ENCODE results near the gene DSC1. TPM values are rescaled to one million over a fixed set of nuclear protein-coding genes. Genes with fewer than 3 reads are reported as not detected.

DSC1 gene
- total RNA-seq, 8 experiments from 2014 or later = 0.05 to 1.3 (median 0.90) TPM; not detected in 2

GRCh38 chr18:31116853-31117595, 45.6 kb downstream of the DSC1 start:
- Histone ChIP-seq H3K27ac (no peak overlapping the region), H3K4me1 (replicated peaks in 1 of 2) (no peaks in the 10 kb centered on the region), H3K4me3 (no peak overlapping the region)
- no peak for ATAC-seq (replicated peaks in 6 of 8)
- 0 to 89% (median 71%) methylated on average over 1 to 2 of the region's 2 CpGs for WGBS, 10 experiments
- in situ Hi-C loops (cut with MboI; ENCODE audit: low pct_unique_long_range_greater_than_20kb in 2 of 9, low sequenced_read_pairs in 9 of 9, unreplicated experiment in 9 of 9) = no loop called here

- in situ Hi-C loops (cut with MboI; ENCODE audit: low pct_unique_long_range_greater_than_20kb in 2 of 9, low sequenced_read_pairs in 9 of 9, unreplicated experiment in 9 of 9) = no loop called here
- Histone ChIP-seq H3K27ac (no peak overlapping the region), H3K4me1 (replicated peaks in 1 of 2) (no peaks in the 10 kb centered on the region), H3K4me3 (no peak overlapping the region)
- no peak for ATAC-seq (replicated peaks in 6 of 8)
- 0 to 93% (median 74%) methylated on average over 1 to 2 of the region's 2 CpGs; no CpG with 5 or more reads in 1 of the 10 experiments for WGBS, 10 experiments
Observed at GRCh38 chr18:31112804-31113203, 49.9 kb downstream of the DSC1 start.

GRCh38 chr18:31105733-31106132, 56.9 kb downstream of the DSC1 start:
- in situ Hi-C loops (cut with MboI; ENCODE audit: low pct_unique_long_range_greater_than_20kb in 2 of 9, low sequenced_read_pairs in 9 of 9, unreplicated experiment in 9 of 9) = no loop called here
- Histone ChIP-seq H3K4me1 (replicated peaks in 1 of 2) (peaks cover 0 to 3% of the 10 kb centered on the region in 2 donors), H3K4me3 (no peak overlapping the region), H3K27ac (no peak overlapping the region)
- ATAC-seq (replicated peaks in 6 of 8) = no peak
- 0 to 94% (median 82%) methylated on average over 1 to 2 of the region's 3 CpGs; no CpG with 5 or more reads in 4 of the 10 experiments for WGBS, 10 experiments

GRCh38 chr18:31104444-31104843, 58.2 kb downstream of the DSC1 start:
- 0 to 100% (median 54%) methylated on average over 1 to 3 of the region's 3 CpGs; no CpG with 5 or more reads in 4 of the 10 experiments for WGBS, 10 experiments
- in situ Hi-C loops (cut with MboI; ENCODE audit: low pct_unique_long_range_greater_than_20kb in 2 of 9, low sequenced_read_pairs in 9 of 9, unreplicated experiment in 9 of 9) = no loop called here
- ATAC-seq (replicated peaks in 6 of 8) = no peak
- peaks cover 6% of the 10 kb centered on the region in 2 donors for H3K4me1 ChIP-seq (replicated peaks in 1 of 2)
- no peak overlapping the region for H3K27ac ChIP-seq
- no peak overlapping the region for H3K4me3 ChIP-seq

GRCh38 chr18:31103423-31103822, 59.2 kb downstream of the DSC1 start:
- Histone ChIP-seq H3K4me3 (no peak overlapping the region), H3K27ac (no peak overlapping the region), H3K4me1 (replicated peaks in 1 of 2) (peaks cover 6% of the 10 kb centered on the region in 2 donors)
- no peak for ATAC-seq (replicated peaks in 6 of 8)
- 0 to 95% (median 75%) methylated on average over 1 to 3 of the region's 3 CpGs; no CpG with 5 or more reads in 1 of the 10 experiments for WGBS, 10 experiments
- in situ Hi-C loops (cut with MboI; ENCODE audit: low pct_unique_long_range_greater_than_20kb in 2 of 9, low sequenced_read_pairs in 9 of 9, unreplicated experiment in 9 of 9) = no loop called here

- in situ Hi-C loops (cut with MboI; ENCODE audit: low pct_unique_long_range_greater_than_20kb in 2 of 9, low sequenced_read_pairs in 9 of 9, unreplicated experiment in 9 of 9) = no loop called here
- Histone ChIP-seq H3K4me1 (replicated peaks in 1 of 2) (peaks cover 6% of the 10 kb centered on the region in 2 donors), H3K27ac (no peak overlapping the region), H3K4me3 (peak overlapping the region in 1 of 5 donors; percentile 69)
- no peak for ATAC-seq (replicated peaks in 6 of 8)
- 0 to 100% (median 75%) methylated on average over 1 to 2 of the region's 2 CpGs; no CpG with 5 or more reads in 3 of the 10 experiments for WGBS, 10 experiments
Observed at GRCh38 chr18:31102941-31103340, 59.7 kb downstream of the DSC1 start.

- peak within 1 kb of the TSS; percentile 48 to 76 (median 59) for H3K4me3 ChIP-seq
- in situ Hi-C loops (cut with MboI; ENCODE audit: low pct_unique_long_range_greater_than_20kb in 2 of 9, low sequenced_read_pairs in 9 of 9, unreplicated experiment in 9 of 9) = no loop called here
- peak in 5 of 8 experiments; percentile 53 to 64 (median 60) for ATAC-seq (replicated peaks in 6 of 8)
- peaks cover 6% of the 10 kb centered on the region in 2 donors for H3K4me1 ChIP-seq (replicated peaks in 1 of 2)
- WGBS, 10 experiments = 0 to 14% (median 11%) methylated on average over 2 to 11 of the region's 44 CpGs; no CpG with 5 or more reads in 6 of the 10 experiments
- H3K27ac ChIP-seq = peak within 1 kb of the TSS; percentile 29 to 82
Observed at GRCh38 chr18:31102025-31102684, 60.5 kb downstream of the DSC1 start, which contains the start of gene DSC2. Gene DSC2, minus strand, starts transcription at chr18:31102421. Its CDS starts 450 bp downstream, at chr18:31101971.

GRCh38 chr18:31101183-31102024, 61.3 kb downstream of the DSC1 start:
- in situ Hi-C loops (cut with MboI; ENCODE audit: low pct_unique_long_range_greater_than_20kb in 2 of 9, low sequenced_read_pairs in 9 of 9, unreplicated experiment in 9 of 9) = no loop called here
- WGBS, 10 experiments = no CpG with 5 or more reads among the region's 72 CpGs
- ATAC-seq (replicated peaks in 6 of 8) = peak in 7 of 8 experiments; percentile 16 to 87 (median 85)
- Histone ChIP-seq H3K4me1 (replicated peaks in 1 of 2) (peaks cover 6% of the 10 kb centered on the region in 2 donors), H3K27ac (peak overlapping the region; percentile 29 to 82), H3K4me3 (peak overlapping the region; percentile 48 to 76 (median 59))

GRCh38 chr18:31100436-31101182, 62.0 kb downstream of the DSC1 start:
- Histone ChIP-seq H3K4me3 (peak overlapping the region; percentile 48 to 76 (median 59)), H3K4me1 (replicated peaks in 1 of 2) (peaks cover 6% of the 10 kb centered on the region in 2 donors), H3K27ac (peak overlapping the region; percentile 29 to 82)
- in situ Hi-C loops (cut with MboI; ENCODE audit: low pct_unique_long_range_greater_than_20kb in 2 of 9, low sequenced_read_pairs in 9 of 9, unreplicated experiment in 9 of 9) = no loop called here
- 0 to 20% (median 5%) methylated on average over 4 to 11 of the region's 23 CpGs for WGBS, 10 experiments
- peak in 4 of 8 experiments; percentile 3 to 16 (median 10) for ATAC-seq (replicated peaks in 6 of 8)

- Histone ChIP-seq H3K27ac (no peak overlapping the region), H3K4me3 (peak overlapping the region in 2 of 5 donors; percentile 69 to 76), H3K4me1 (replicated peaks in 1 of 2) (peaks cover 6% of the 10 kb centered on the region in 2 donors)
- 0 to 100% (median 86%) methylated on average over 1 to 9 of the region's 10 CpGs for WGBS, 10 experiments
- in situ Hi-C loops (cut with MboI; ENCODE audit: low pct_unique_long_range_greater_than_20kb in 2 of 9, low sequenced_read_pairs in 9 of 9, unreplicated experiment in 9 of 9) = no loop called here
- ATAC-seq (replicated peaks in 6 of 8) = no peak
Observed at GRCh38 chr18:31099450-31100230, 63.0 kb downstream of the DSC1 start.

- Histone ChIP-seq H3K27ac (no peak overlapping the region), H3K4me3 (no peak overlapping the region), H3K4me1 (replicated peaks in 1 of 2) (peaks cover 6% of the 10 kb centered on the region in 2 donors)
- ATAC-seq (replicated peaks in 6 of 8) = no peak
- in situ Hi-C loops (cut with MboI; ENCODE audit: low pct_unique_long_range_greater_than_20kb in 2 of 9, low sequenced_read_pairs in 9 of 9, unreplicated experiment in 9 of 9) = no loop called here
Observed at GRCh38 chr18:31098878-31099277, 63.8 kb downstream of the DSC1 start.

GRCh38 chr18:31097666-31098065, 65.0 kb downstream of the DSC1 start:
- ATAC-seq (replicated peaks in 6 of 8) = no peak
- H3K27ac ChIP-seq = no peak overlapping the region
- H3K4me3 ChIP-seq = no peak overlapping the region
- peaks cover 6% of the 10 kb centered on the region in 2 donors for H3K4me1 ChIP-seq (replicated peaks in 1 of 2)
- WGBS, 10 experiments = 14 to 100% (median 90%) methylated on average over 1 to 3 of the region's 3 CpGs
- in situ Hi-C loops (cut with MboI; ENCODE audit: low pct_unique_long_range_greater_than_20kb in 2 of 9, low sequenced_read_pairs in 9 of 9, unreplicated experiment in 9 of 9) = no loop called here

Measured in motor neuron (in vitro differentiated cells).